ENCODE results near the gene ABR. TPM values are rescaled to one million over a fixed set of nuclear protein-coding genes. Genes with fewer than 3 reads are reported as not detected.

ABR gene
- polyA plus RNA-seq, 3 donors: 19.8 to 160 (median 26.0) TPM

GRCh38 chr17:1038459-1039122 is 141.2 kb downstream of the ABR start:
- WGBS (ENCODE audit: insufficient coverage): 92% methylated on average over 31 of the region's 31 CpGs
- Mint-ChIP-seq H3K4me3 (peak overlapping the region in 1 of 2 donors; percentile 54), H3K4me1 (peaks cover 36% of the 10 kb centered on the region), H3K9me3 (peaks cover 0 to 3% (median 0%) of the 10 kb centered on the region in 7 donors), H3K27ac (peak overlapping the region in 6 of 7 donors; percentile 40 to 96 (median 93)), H3K36me3 (peaks cover 30 to 48% of the 10 kb centered on the region in 2 donors), H3K27me3 (ENCODE audit: low read depth in 3 of 3) (peaks cover 0 to 2% (median 0%) of the 10 kb centered on the region in 3 donors)
- peaks cover 24 to 27% of the 10 kb centered on the region in 2 donors for H3K4me1 ChIP-seq (ENCODE audit: control insufficient read depth in 1 of 2, insufficient read depth in 2 of 2, low read length in 2 of 2)
- H3K4me3 ChIP-seq (replicated peaks in 1 of 3; ENCODE audit: low read depth in 2 of 3, low read length in 3 of 3): peak overlapping the region in 1 of 3 experiments; percentile 69
- H3K9ac ChIP-seq (ENCODE audit: insufficient read depth, low read length, poor library complexity, severe bottlenecking): peak overlapping the region; percentile 55
- peaks cover 60% of the 10 kb centered on the region for H3K79me2 ChIP-seq (ENCODE audit: insufficient read depth, low read length)
- H3K27ac ChIP-seq (ENCODE audit: low read depth in 1 of 2, low read length in 2 of 2): peak overlapping the region; percentile 80 to 83
- no peak for TF ChIP-seq CTCF (IDR thresholded peaks at IDR 0.05)
- H4K20me1 ChIP-seq (ENCODE audit: insufficient read depth, low read length): peaks cover 86% of the 10 kb centered on the region
- no peak overlapping the region for H2AFZ ChIP-seq (ENCODE audit: insufficient read depth, low read depth, low read length, poor library complexity, severe bottlenecking)
- intact Hi-C loops (cut with micrococcal nuclease): no loop called here
- H3K9me3 ChIP-seq (replicated peaks in 1 of 2; ENCODE audit: control insufficient read depth in 1 of 2, insufficient read depth in 1 of 2, low read length in 2 of 2): no peaks in the 10 kb centered on the region
- no peak for DNase-seq
- H3K27me3 ChIP-seq (ENCODE audit: control insufficient read depth in 2 of 2, insufficient read depth in 2 of 2, low read length in 2 of 2): no peaks in the 10 kb centered on the region
- H3K4me2 ChIP-seq (replicated peaks; ENCODE audit: extremely low read depth, low read length, poor library complexity, severe bottlenecking): peak overlapping the region; percentile 70
- peaks cover 19 to 47% of the 10 kb centered on the region in 2 donors for H3K36me3 ChIP-seq (replicated peaks in 1 of 2; ENCODE audit: control insufficient read depth in 1 of 2, insufficient read depth in 2 of 2, low read length in 2 of 2)

DNA sequence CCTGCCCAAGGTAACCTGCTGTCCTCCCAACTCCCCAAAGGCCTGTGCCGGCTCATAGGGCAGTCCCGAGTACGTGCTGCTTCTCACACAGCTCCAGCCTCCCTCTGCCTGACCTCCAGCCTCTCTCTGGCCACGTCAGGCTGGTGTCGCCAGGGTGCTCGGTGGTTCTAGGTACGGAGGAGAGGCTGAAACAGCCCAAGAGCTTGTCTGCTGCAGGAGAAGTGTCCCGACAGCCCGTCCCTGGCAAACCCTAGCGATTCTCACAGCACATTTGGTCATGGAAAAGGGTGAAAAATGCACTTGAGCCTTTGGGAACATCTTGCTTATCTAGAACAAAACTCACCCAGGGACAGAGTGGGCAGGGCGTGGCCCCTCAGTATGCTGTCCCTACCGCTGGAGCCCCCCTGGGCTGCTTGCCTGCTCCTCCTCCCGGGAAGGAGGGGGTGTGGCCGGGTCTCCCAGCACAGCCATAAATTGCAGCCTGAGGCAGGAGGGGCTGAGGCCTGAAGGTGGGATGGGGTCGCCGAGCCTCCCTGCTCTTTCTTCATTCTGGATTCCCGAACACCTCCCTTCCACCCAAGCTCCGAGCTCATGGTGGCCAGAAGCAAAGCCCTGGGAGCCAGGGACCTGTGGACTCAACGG is 142.4 kb downstream of the ABR start:
- intact Hi-C loops (cut with micrococcal nuclease): no loop called here
- Mint-ChIP-seq H3K9me3 (peaks cover 0 to 2% (median 0%) of the 10 kb centered on the region in 7 donors), H3K4me1 (peaks cover 38% of the 10 kb centered on the region), H3K27ac (peak overlapping the region in 2 of 7 donors; percentile 30 to 41), H3K27me3 (ENCODE audit: low read depth in 3 of 3) (peaks cover 0 to 2% (median 0%) of the 10 kb centered on the region in 3 donors), H3K4me3 (no peak overlapping the region), H3K36me3 (peaks cover 32 to 51% of the 10 kb centered on the region in 2 donors)
- Histone ChIP-seq H3K36me3 (replicated peaks in 1 of 2; ENCODE audit: control insufficient read depth in 1 of 2, insufficient read depth in 2 of 2, low read length in 2 of 2) (peaks cover 22 to 53% of the 10 kb centered on the region in 2 donors), H3K4me3 (replicated peaks in 1 of 3; ENCODE audit: low read depth in 2 of 3, low read length in 3 of 3) (no peak overlapping the region), H3K9me3 (replicated peaks in 1 of 2; ENCODE audit: control insufficient read depth in 1 of 2, insufficient read depth in 1 of 2, low read length in 2 of 2) (no peaks in the 10 kb centered on the region), H4K20me1 (ENCODE audit: insufficient read depth, low read length) (peaks cover 86% of the 10 kb centered on the region), H3K79me2 (ENCODE audit: insufficient read depth, low read length) (peaks cover 60% of the 10 kb centered on the region), H3K4me1 (ENCODE audit: control insufficient read depth in 1 of 2, insufficient read depth in 2 of 2, low read length in 2 of 2) (peaks cover 24 to 27% of the 10 kb centered on the region in 2 donors), H3K27me3 (ENCODE audit: control insufficient read depth in 2 of 2, insufficient read depth in 2 of 2, low read length in 2 of 2) (no peaks in the 10 kb centered on the region), H2AFZ (ENCODE audit: insufficient read depth, low read depth, low read length, poor library complexity, severe bottlenecking) (no peak overlapping the region), H3K9ac (ENCODE audit: insufficient read depth, low read length, poor library complexity, severe bottlenecking) (no peak overlapping the region), H3K27ac (ENCODE audit: low read depth in 1 of 2, low read length in 2 of 2) (no peak overlapping the region), H3K4me2 (replicated peaks; ENCODE audit: extremely low read depth, low read length, poor library complexity, severe bottlenecking) (no peak overlapping the region)
- 93% methylated on average over 13 of the region's 19 CpGs for WGBS (ENCODE audit: insufficient coverage)
- DNase-seq: no peak
- no peak for TF ChIP-seq CTCF (IDR thresholded peaks at IDR 0.05)
